ENCODE results near the gene SYNPR. TPM values are rescaled to one million over a fixed set of nuclear protein-coding genes. Genes with fewer than 3 reads are reported as not detected.

The SYNPR gene
- total RNA-seq, 4 donors from 2014 or later: not detected

DNA sequence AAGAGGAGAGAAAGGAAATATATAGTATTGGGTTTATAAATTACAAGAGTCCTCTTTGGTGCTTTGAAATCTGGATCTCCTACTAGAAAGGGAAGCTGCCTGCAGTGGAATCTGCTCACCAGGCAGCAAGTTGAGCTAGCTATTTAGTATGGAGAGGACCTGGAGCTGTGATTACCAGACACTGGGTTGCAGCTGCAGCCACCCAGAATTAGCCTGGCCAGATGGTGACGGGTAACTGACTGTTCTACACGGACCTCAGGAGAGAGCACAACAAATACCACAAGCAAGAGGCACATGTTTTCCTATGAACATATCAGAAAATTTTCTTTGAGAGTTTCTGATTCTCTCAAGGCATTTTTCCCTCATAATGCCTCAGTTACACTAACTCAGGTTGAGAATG, 46.5 kb downstream of the SYNPR start:
- TF ChIP-seq POLR2A (IDR thresholded peaks at IDR 0.05) (no peak), POLR2AphosphoS5 (IDR thresholded peaks at IDR 0.05) (no peak)
- intact Hi-C loops (cut with DNase I; ENCODE audit: low total_unique reads) (no loop called here), in situ Hi-C loops (cut with MboI; ENCODE audit: low pct_ligation_motif_present in 1 of 4, low pct_unique_long_range_greater_than_20kb in 1 of 4, low sequenced_read_pairs in 3 of 4) (no loop called here)
- Histone ChIP-seq H3K27me3 (no peaks in the 10 kb centered on the region), H3K4me3 (no peak overlapping the region), H3K4me1 (no peaks in the 10 kb centered on the region), H3K9me3 (no peaks in the 10 kb centered on the region), H3K27ac (no peak overlapping the region), H3K36me3 (no peaks in the 10 kb centered on the region)
- no peak for DNase-seq
- WGBS, 2 donors (ENCODE audit: low coverage in 1 of 2): 59 to 80% methylated on average over 1 to 2 of the region's 2 CpGs

DNA sequence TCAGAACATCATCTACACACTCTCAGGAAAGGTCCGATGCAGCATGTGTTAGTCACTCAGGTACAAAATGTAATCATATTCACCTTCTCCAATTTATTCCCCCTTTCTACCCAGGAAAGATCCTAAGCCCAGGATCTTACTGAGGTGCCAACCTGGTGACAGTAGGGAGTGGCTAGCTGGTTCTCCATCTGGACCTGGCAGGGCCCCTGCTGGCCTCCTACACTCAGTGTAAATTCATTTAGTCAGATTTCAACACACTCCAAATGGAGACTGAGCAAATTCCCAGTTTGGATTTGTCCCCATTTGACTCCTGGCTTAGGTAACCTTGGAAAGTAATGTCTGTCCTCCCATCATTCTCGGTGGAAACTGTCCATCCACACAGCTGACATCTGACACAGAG, 47.3 kb downstream of the SYNPR start:
- TF ChIP-seq POLR2AphosphoS5 (IDR thresholded peaks at IDR 0.05) (no peak), EP300 (IDR thresholded peaks at IDR 0.05; ENCODE audit: low read depth) (no peak), POLR2A (IDR thresholded peaks at IDR 0.05) (no peak)
- TF ChIP-seq, protein P1, sequence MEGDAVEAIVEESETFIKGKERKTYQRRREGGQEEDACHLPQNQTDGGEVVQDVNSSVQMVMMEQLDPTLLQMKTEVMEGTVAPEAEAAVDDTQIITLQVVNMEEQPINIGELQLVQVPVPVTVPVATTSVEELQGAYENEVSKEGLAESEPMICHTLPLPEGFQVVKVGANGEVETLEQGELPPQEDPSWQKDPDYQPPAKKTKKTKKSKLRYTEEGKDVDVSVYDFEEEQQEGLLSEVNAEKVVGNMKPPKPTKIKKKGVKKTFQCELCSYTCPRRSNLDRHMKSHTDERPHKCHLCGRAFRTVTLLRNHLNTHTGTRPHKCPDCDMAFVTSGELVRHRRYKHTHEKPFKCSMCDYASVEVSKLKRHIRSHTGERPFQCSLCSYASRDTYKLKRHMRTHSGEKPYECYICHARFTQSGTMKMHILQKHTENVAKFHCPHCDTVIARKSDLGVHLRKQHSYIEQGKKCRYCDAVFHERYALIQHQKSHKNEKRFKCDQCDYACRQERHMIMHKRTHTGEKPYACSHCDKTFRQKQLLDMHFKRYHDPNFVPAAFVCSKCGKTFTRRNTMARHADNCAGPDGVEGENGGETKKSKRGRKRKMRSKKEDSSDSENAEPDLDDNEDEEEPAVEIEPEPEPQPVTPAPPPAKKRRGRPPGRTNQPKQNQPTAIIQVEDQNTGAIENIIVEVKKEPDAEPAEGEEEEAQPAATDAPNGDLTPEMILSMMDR (IDR thresholded peaks at IDR 0.05): no peak
- WGBS, 2 donors (ENCODE audit: low coverage in 1 of 2): 67 to 100% methylated on average over 1 to 2 of the region's 2 CpGs
- H3K27ac ChIP-seq: no peak overlapping the region
- no peak overlapping the region for H3K4me3 ChIP-seq
- no peaks in the 10 kb centered on the region for H3K4me1 ChIP-seq
- intact Hi-C loops (cut with DNase I; ENCODE audit: low total_unique reads) (no loop called here), in situ Hi-C loops (cut with MboI; ENCODE audit: low pct_ligation_motif_present in 1 of 4, low pct_unique_long_range_greater_than_20kb in 1 of 4, low sequenced_read_pairs in 3 of 4) (no loop called here)
- DNase-seq: no peak
- H3K9me3 ChIP-seq: no peaks in the 10 kb centered on the region
- H3K36me3 ChIP-seq: no peaks in the 10 kb centered on the region
- no peaks in the 10 kb centered on the region for H3K27me3 ChIP-seq

DNA sequence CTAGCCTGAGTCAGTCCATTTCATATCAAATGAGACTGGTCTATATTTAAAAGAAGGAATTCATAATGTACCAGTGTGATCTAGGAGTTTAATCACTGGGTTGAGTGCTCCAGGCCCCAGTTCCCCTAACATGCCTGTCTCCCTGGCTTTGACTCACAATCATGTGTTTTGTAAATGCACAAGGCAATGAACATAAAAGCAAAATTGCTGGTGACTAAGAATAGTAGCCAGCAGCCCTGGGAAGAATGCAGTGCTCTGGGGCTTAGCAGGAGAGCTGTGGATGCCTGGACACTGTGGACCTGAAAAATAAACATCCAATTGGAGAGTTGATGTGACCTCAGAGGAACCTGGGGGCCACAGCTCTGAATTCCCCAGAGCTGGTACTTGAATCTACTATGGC, 50.3 kb downstream of the SYNPR start:
- Histone ChIP-seq H3K27me3 (no peaks in the 10 kb centered on the region), H3K36me3 (no peaks in the 10 kb centered on the region), H3K4me3 (no peak overlapping the region), H3K9me3 (no peaks in the 10 kb centered on the region), H3K4me1 (no peaks in the 10 kb centered on the region), H3K27ac (no peak overlapping the region)
- TF ChIP-seq POLR2A (IDR thresholded peaks at IDR 0.05): no peak
- TF ChIP-seq EP300 (IDR thresholded peaks at IDR 0.05; ENCODE audit: low read depth): no peak
- no peak for TF ChIP-seq POLR2AphosphoS5 (IDR thresholded peaks at IDR 0.05)
- TF ChIP-seq, protein P1 (IDR thresholded peaks at IDR 0.05): no peak
- no peak for DNase-seq
- in situ Hi-C loops (cut with MboI; ENCODE audit: low pct_ligation_motif_present in 1 of 4, low pct_unique_long_range_greater_than_20kb in 1 of 4, low sequenced_read_pairs in 3 of 4) (no loop called here), intact Hi-C loops (cut with DNase I; ENCODE audit: low total_unique reads) (no loop called here)

DNA sequence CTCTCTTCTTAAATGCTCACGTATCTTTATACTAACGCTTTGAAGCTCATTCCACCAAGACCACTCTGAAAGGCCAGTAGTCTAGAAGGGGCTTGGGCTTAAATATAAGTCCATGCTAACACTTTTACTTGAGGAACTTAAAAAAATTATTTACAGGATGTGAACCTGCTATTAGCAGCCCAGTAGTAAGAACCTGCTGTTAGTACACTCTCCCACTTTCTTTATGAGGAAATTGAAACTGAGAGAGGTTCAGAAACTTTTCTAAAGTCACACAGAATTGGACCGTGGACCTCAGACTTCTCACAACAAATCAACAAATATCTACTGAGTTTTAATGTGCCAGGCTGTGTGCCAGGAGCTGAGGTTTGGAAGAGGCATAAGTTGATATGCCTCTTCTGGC, 53.4 kb downstream of the SYNPR start:
- intact Hi-C loops (cut with DNase I; ENCODE audit: low total_unique reads): no loop called here
- Histone ChIP-seq H3K27me3 (no peaks in the 10 kb centered on the region), H3K36me3 (no peaks in the 10 kb centered on the region), H3K4me1 (no peaks in the 10 kb centered on the region), H3K9me3 (no peaks in the 10 kb centered on the region), H3K27ac (no peak overlapping the region), H3K4me3 (no peak overlapping the region)
- TF ChIP-seq EP300 (IDR thresholded peaks at IDR 0.05; ENCODE audit: low read depth) (no peak), POLR2AphosphoS5 (IDR thresholded peaks at IDR 0.05) (no peak), POLR2A (IDR thresholded peaks at IDR 0.05) (no peak)
- TF ChIP-seq, protein P1 (IDR thresholded peaks at IDR 0.05): no peak
- no peak for DNase-seq
- WGBS, 2 donors (ENCODE audit: low coverage in 1 of 2): 80 to 83% methylated on average over 3 of the region's 3 CpGs
- in situ Hi-C loops (cut with MboI; ENCODE audit: low pct_ligation_motif_present in 1 of 4, low pct_unique_long_range_greater_than_20kb in 1 of 4, low sequenced_read_pairs in 3 of 4): no loop called here

DNA sequence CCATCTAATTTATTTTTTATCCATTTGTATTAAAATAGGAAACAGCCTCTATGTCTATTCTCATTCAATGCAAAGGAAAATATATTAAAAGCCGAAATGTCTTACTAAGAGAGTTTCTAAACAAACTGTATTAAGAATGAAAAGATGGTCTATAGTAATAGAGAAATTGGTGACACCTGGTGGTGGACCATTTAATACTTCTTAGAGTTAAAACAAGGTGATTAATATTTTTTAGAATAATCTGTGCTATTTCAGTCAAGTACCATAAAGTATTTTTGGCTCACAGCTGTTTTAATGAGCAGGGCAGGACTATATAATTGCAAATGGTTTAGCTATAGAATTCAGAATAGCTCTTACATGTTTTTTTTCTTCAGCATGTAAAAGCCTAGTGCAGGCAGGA, 55.7 kb downstream of the SYNPR start:
- Histone ChIP-seq H3K36me3 (no peaks in the 10 kb centered on the region), H3K27me3 (no peaks in the 10 kb centered on the region), H3K4me3 (no peak overlapping the region), H3K9me3 (no peaks in the 10 kb centered on the region), H3K27ac (no peak overlapping the region), H3K4me1 (no peaks in the 10 kb centered on the region)
- no peak for DNase-seq
- in situ Hi-C loops (cut with MboI; ENCODE audit: low pct_ligation_motif_present in 1 of 4, low pct_unique_long_range_greater_than_20kb in 1 of 4, low sequenced_read_pairs in 3 of 4) (no loop called here), intact Hi-C loops (cut with DNase I; ENCODE audit: low total_unique reads) (no loop called here)
- no peak for TF ChIP-seq POLR2AphosphoS5 (IDR thresholded peaks at IDR 0.05)
- TF ChIP-seq EP300 (IDR thresholded peaks at IDR 0.05; ENCODE audit: low read depth): no peak
- TF ChIP-seq POLR2A (IDR thresholded peaks at IDR 0.05): no peak
- TF ChIP-seq, protein P1 (IDR thresholded peaks at IDR 0.05): no peak
- WGBS, 2 donors (ENCODE audit: low coverage in 1 of 2): 64 to 78% methylated on average over 1 of the region's 1 CpG
